Measurements from ENCODE around the gene NACC2. TPM values are rescaled to one million over a fixed set of nuclear protein-coding genes. Genes with fewer than 3 reads are reported as not detected.

NACC2 gene
- total and polyA plus RNA-seq, 4 donors: 4.8 to 17.8 (median 8.8) TPM

- 67% methylated on average over 7 of the region's 7 CpGs for WGBS
- no peak overlapping the region for H3K9ac ChIP-seq (ENCODE audit: low read depth in 1 of 2, low read length in 2 of 2)
- peak overlapping the region; percentile 29 to 72 for H3K27ac ChIP-seq (ENCODE audit: low read depth in 1 of 2, low read length in 2 of 2)
Observed at GRCh38 chr9:135968601-135969000, 126.5 kb downstream of the NACC2 start.

More at GRCh38 chr9:135968601-135969000, 126.5 kb downstream of the NACC2 start:
- TF ChIP-seq MAX (IDR thresholded peaks at IDR 0.05): no peak
- no peak for TF ChIP-seq CTCF (IDR thresholded peaks at IDR 0.05; ENCODE audit: low read depth, low read length, missing input control)
- TF ChIP-seq EGR1 (IDR thresholded peaks at IDR 0.05; ENCODE audit: low read depth in 2 of 2): no peak
- TF ChIP-seq NR2F2 (IDR thresholded peaks at IDR 0.05): no peak
- no peak for TF ChIP-seq SP1 (IDR thresholded peaks at IDR 0.05)
- TF ChIP-seq HNF4A (conservative IDR thresholded peaks at IDR 0.05): no peak
- no peak for TF ChIP-seq GABPA (IDR thresholded peaks at IDR 0.05 in 1 of 2, conservative IDR thresholded peaks at IDR 0.05 in 1 of 2)
- no peak for TF ChIP-seq FOXA1 (IDR thresholded peaks at IDR 0.05)
- TF ChIP-seq REST (IDR thresholded peaks at IDR 0.05): no peak
- no peak for TF ChIP-seq ZBTB33 (IDR thresholded peaks at IDR 0.05)
- TF ChIP-seq ATF3 (IDR thresholded peaks at IDR 0.05): no peak
- no peak for TF ChIP-seq RXRA (IDR thresholded peaks at IDR 0.05)
- no peak for TF ChIP-seq TAF1 (conservative IDR thresholded peaks at IDR 0.05)
- TF ChIP-seq RAD21 (IDR thresholded peaks at IDR 0.05): no peak
- TF ChIP-seq JUND (IDR thresholded peaks at IDR 0.05): no peak
- TF ChIP-seq FOXA2 (IDR thresholded peaks at IDR 0.05): no peak
- H3K36me3 ChIP-seq (ENCODE audit: control insufficient read depth in 4 of 4, insufficient read depth in 3 of 4, low read depth in 1 of 4, low read length in 3 of 4): no peaks in the 10 kb centered on the region
- no peaks in the 10 kb centered on the region for H3K9me3 ChIP-seq (ENCODE audit: control insufficient read depth in 4 of 4, low read length in 3 of 4)
- peaks cover 0 to 13% (median 6%) of the 10 kb centered on the region in 4 donors for H3K4me1 ChIP-seq (ENCODE audit: control insufficient read depth in 4 of 4, insufficient read depth in 4 of 4, low read length in 3 of 4)
- H3K4me3 ChIP-seq (ENCODE audit: low read depth in 1 of 3, low read length in 3 of 3): no peak overlapping the region
- no peaks in the 10 kb centered on the region for H3K27me3 ChIP-seq (ENCODE audit: control insufficient read depth in 4 of 4, insufficient read depth in 4 of 4, low read length in 3 of 4)
- DNase-seq (ENCODE audit: low spot score): no peak

All from liver (tissue), 9 donors.